SK-N-SH (cell line): ENCODE data around the gene DCUN1D2. TPM values are rescaled to one million over a fixed set of nuclear protein-coding genes. Genes with fewer than 3 reads are reported as not detected.

ENCODE experiments used
- CTCF ChIA-PET: fragments of 300-600, 350-600 bp; formaldehyde crosslinking; extraction: SDS; loops from one replicate; lab custom pipeline; 2021; lab: Yijun Ruan, JAX
- POLR2A ChIA-PET: fragments of 350-600 bp; sonication (Branson Sonifier 250); formaldehyde crosslinking; extraction: SDS; loops from one replicate; lab custom pipeline; 2020; ENCODE audit warnings: antibody characterized with exemption, inconsistent platforms; lab: Yijun Ruan, JAX
- DNase-seq: peaks from one replicate; pipeline ENCODE4 v3.0.0; 2012
- H2AFZ ChIP-seq: fragments of 200-600 bp; sonication (generic); 2 replicates; pipeline ENCODE4 v1.8.1; 2016; ENCODE audit warnings: antibody characterized with exemption, mild to moderate bottlenecking, low read depth
- H3F3A ChIP-seq: fragments of 200-600 bp; sonication (generic); replicated peaks from 2 replicates; pipeline ENCODE3; 2016; ENCODE audit warnings: antibody characterized with exemption, mild to moderate bottlenecking; ENCODE audit not compliant: insufficient read depth
- H3K27ac ChIP-seq, 2 experiments: fragments of 200-500 bp in 1 of 2; fragments of 200-600 bp in 1 of 2; sonication (Bioruptor generic) in 1 of 2; sonication (generic), shearing (Covaris generic) in 1 of 2; 2 replicates each; pipeline versions ENCODE4 v1.5.1 to v1.6.1; 2014 to 2016; ENCODE audit warnings: low read depth in 2 of 2, inconsistent platforms in 1 of 2, low read length in 1 of 2, mild to moderate bottlenecking in 1 of 2, mixed read lengths in 1 of 2
- H3K27me3 ChIP-seq: fragments of 200-600 bp; sonication (generic), shearing (Covaris generic); 2 replicates; pipeline ENCODE4 v1.6.1; 2016; ENCODE audit warnings: mixed run types; ENCODE audit not compliant: insufficient read depth
- H3K36me3 ChIP-seq, 2 experiments: fragments of 200-500 bp in 1 of 2; fragments of 200-600 bp in 1 of 2; sonication (Bioruptor generic) in 1 of 2; sonication (generic) in 1 of 2; replicated peaks in 1 of 2; 2 replicates each; pipeline versions ENCODE3 to v1.5.1; 2014 to 2016; ENCODE audit warnings: low read length in 1 of 2, mild to moderate bottlenecking in 1 of 2; ENCODE audit not compliant: insufficient read depth in 2 of 2, control insufficient read depth in 1 of 2
- H3K4me1 ChIP-seq, 2 experiments: fragments of 200-500 bp in 1 of 2; fragments of 200-600 bp in 1 of 2; sonication (Bioruptor generic) in 1 of 2; sonication (generic), shearing (Covaris generic) in 1 of 2; 2 replicates each; pipeline versions ENCODE4 v1.5.1 to v1.6.1; 2014 to 2016; ENCODE audit warnings: low read depth in 1 of 2, low read length in 1 of 2, mixed run types in 1 of 2; ENCODE audit not compliant: insufficient read depth in 2 of 2, control insufficient read depth in 1 of 2
- H3K4me2 ChIP-seq: fragments of 200-600 bp; sonication (generic), shearing (Covaris generic); 2 replicates; pipeline ENCODE4 v1.6.1; 2017; ENCODE audit warnings: mixed run types
- H3K4me3 ChIP-seq, 2 experiments: fragments of 200-500 bp in 1 of 2; fragments of 200-600 bp in 1 of 2; sonication (Bioruptor generic) in 1 of 2; sonication (generic), shearing (Covaris generic) in 1 of 2; 2 replicates each; pipeline versions ENCODE4 v1.5.1 to v1.8.1; 2014 to 2016; ENCODE audit warnings: low read depth in 2 of 2, inconsistent platforms in 1 of 2, low read length in 1 of 2, mild to moderate bottlenecking in 1 of 2, mixed read lengths in 1 of 2, moderate library complexity in 1 of 2
- H3K79me2 ChIP-seq: fragments of 200-600 bp; sonication (generic); 2 replicates; pipeline ENCODE4 v1.8.1; 2017; ENCODE audit warnings: mild to moderate bottlenecking; ENCODE audit not compliant: insufficient read depth
- H3K9ac ChIP-seq: fragments of 200-600 bp; sonication (generic); 2 replicates; pipeline ENCODE4 v1.6.1; 2017; ENCODE audit warnings: mixed run types
- H3K9me2 ChIP-seq: fragments of 200-600 bp; sonication (generic); 2 replicates; pipeline ENCODE4 v1.6.1; 2017; ENCODE audit warnings: mixed run types
- H3K9me3 ChIP-seq: fragments of 200-600 bp; sonication (generic); 2 replicates; pipeline ENCODE4 v1.6.1; 2017; ENCODE audit warnings: mixed run types, mild to moderate bottlenecking, moderate library complexity
- H4K20me1 ChIP-seq: fragments of 200-600 bp; sonication (generic); 2 replicates; pipeline ENCODE4 v1.6.1; 2017; ENCODE audit warnings: mild to moderate bottlenecking, mixed run types; ENCODE audit not compliant: insufficient read depth
- ELF1 ChIP-seq: IDR thresholded peaks from 2 replicates; pipeline ENCODE4 v1.4.0; 2012
- FOXM1 ChIP-seq: IDR thresholded peaks from 2 replicates; pipeline ENCODE4 v1.4.0; 2012; ENCODE audit warnings: low read depth, mild to moderate bottlenecking
- GATA2 ChIP-seq: sonication (generic); formaldehyde crosslinking; IDR thresholded peaks from 2 replicates; pipeline ENCODE4 v1.5.0; 2020; ENCODE audit warnings: mild to moderate bottlenecking, missing genetic modification reagents
- JUND ChIP-seq: IDR thresholded peaks from 2 replicates; pipeline ENCODE4 v1.4.0; 2012
- MEF2A ChIP-seq: IDR thresholded peaks from 2 replicates; pipeline ENCODE4 v1.4.0; 2012; ENCODE audit warnings: low read depth, borderline replicate concordance
- NFIC ChIP-seq: IDR thresholded peaks from 2 replicates; pipeline ENCODE4 v1.4.0; 2012; ENCODE audit warnings: borderline replicate concordance
- NRF1 ChIP-seq: IDR thresholded peaks from 2 replicates; pipeline ENCODE4 v1.6.1; 2012; ENCODE audit warnings: low read depth, mild to moderate bottlenecking, low read length
- RCOR1 ChIP-seq: fragments of 150-350 bp; IDR thresholded peaks from 2 replicates; pipeline ENCODE4 v1.6.1; 2017; ENCODE audit warnings: antibody characterized with exemption, low read length
- SIN3A ChIP-seq: IDR thresholded peaks from 2 replicates; pipeline ENCODE4 v1.6.1; 2012; ENCODE audit warnings: low read depth, mild to moderate bottlenecking, low read length, moderate library complexity, borderline replicate concordance
- SMC3 ChIP-seq: IDR thresholded peaks from 2 replicates; pipeline ENCODE4 v1.6.1; 2012; ENCODE audit warnings: low read depth, low read length, improper control_type of control experiment
- TAF1 ChIP-seq: IDR thresholded peaks from 2 replicates; pipeline ENCODE4 v1.6.1; 2012; ENCODE audit warnings: low read depth, mild to moderate bottlenecking, low read length, moderate library complexity, borderline replicate concordance
- TEAD4 ChIP-seq: IDR thresholded peaks from 2 replicates; pipeline ENCODE4 v1.4.0; 2012; ENCODE audit warnings: mild to moderate bottlenecking, borderline replicate concordance; ENCODE audit not compliant: insufficient read depth
- YY1 ChIP-seq: IDR thresholded peaks from 2 replicates; pipeline ENCODE4 v1.4.0; 2012; ENCODE audit warnings: low read depth, mild to moderate bottlenecking
- WGBS: methylation state at CpG from one replicate; pipeline ENCODE4 v1.1.6; 2017; ENCODE audit warnings: low lambda C conversion rate; 5-methylcytosine and 5-hydroxymethylcytosine counted together
- polyA plus RNA-seq, 3 experiments: library from polyadenylated mRNA; depleted of rRNA; stranded (reverse); fragments of >200 nt; gene quantifications; 2 replicates each; pipeline ENCODE4 v1.2.3, GENCODE V29; 2012
- TF ChIP-seq, protein P1 (sequence below): fragments of 200-600 bp; sonication (generic); IDR thresholded peaks from 2 replicates; pipeline ENCODE4 v1.6.1; 2017; ENCODE audit warnings: antibody characterized with exemption, mild to moderate bottlenecking, moderate library complexity
- TF ChIP-seq, protein P2 (sequence below): IDR thresholded peaks from 2 replicates; pipeline ENCODE4 v1.4.0; 2012; ENCODE audit warnings: low read depth, borderline replicate concordance
- TF ChIP-seq, protein P3 (sequence below): IDR thresholded peaks from 2 replicates; pipeline ENCODE4 v1.4.0; 2012; ENCODE audit warnings: low read depth, borderline replicate concordance
- TF ChIP-seq, protein P4 (sequence below): fragments of 150-350 bp; IDR thresholded peaks from 2 replicates; pipeline ENCODE4 v1.6.1; 2016; ENCODE audit warnings: mild to moderate bottlenecking, low read depth, low read length
- TF ChIP-seq, protein P5 (sequence below): IDR thresholded peaks from 2 replicates; pipeline ENCODE4; 2012

DCUN1D2 gene
- polyA plus RNA-seq, 1 of the 3 experiments (the other 2 are of a cell fraction): 11.0 TPM

DNA sequence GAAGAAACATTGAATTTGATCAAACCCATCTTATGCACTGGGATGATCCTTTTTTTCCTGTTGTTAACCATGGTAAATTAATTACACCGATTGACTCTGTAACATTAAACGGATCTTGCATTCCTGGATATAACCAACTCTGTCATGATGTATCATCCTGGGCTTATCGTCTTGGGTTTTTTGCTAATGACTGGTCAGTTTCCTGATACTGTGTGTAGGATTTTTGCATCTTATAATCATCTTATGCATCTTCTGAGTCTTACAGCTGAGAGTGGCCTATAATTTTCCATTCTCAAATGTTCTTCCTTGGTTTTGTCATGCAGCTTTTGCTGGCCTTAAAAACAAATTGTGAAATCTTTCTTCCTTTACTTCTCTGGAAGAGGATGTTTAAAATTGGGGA lies 12.8 kb downstream of the DCUN1D2 start:
- no peak overlapping the region for H2AFZ ChIP-seq
- TF ChIP-seq, protein P1, sequence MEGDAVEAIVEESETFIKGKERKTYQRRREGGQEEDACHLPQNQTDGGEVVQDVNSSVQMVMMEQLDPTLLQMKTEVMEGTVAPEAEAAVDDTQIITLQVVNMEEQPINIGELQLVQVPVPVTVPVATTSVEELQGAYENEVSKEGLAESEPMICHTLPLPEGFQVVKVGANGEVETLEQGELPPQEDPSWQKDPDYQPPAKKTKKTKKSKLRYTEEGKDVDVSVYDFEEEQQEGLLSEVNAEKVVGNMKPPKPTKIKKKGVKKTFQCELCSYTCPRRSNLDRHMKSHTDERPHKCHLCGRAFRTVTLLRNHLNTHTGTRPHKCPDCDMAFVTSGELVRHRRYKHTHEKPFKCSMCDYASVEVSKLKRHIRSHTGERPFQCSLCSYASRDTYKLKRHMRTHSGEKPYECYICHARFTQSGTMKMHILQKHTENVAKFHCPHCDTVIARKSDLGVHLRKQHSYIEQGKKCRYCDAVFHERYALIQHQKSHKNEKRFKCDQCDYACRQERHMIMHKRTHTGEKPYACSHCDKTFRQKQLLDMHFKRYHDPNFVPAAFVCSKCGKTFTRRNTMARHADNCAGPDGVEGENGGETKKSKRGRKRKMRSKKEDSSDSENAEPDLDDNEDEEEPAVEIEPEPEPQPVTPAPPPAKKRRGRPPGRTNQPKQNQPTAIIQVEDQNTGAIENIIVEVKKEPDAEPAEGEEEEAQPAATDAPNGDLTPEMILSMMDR: no peak
- TF ChIP-seq, protein P2, sequence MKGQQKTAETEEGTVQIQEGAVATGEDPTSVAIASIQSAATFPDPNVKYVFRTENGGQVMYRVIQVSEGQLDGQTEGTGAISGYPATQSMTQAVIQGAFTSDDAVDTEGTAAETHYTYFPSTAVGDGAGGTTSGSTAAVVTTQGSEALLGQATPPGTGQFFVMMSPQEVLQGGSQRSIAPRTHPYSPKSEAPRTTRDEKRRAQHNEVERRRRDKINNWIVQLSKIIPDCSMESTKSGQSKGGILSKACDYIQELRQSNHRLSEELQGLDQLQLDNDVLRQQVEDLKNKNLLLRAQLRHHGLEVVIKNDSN: no peak
- TF ChIP-seq FOXM1: no peak
- no peak for TF ChIP-seq TAF1
- no peak for TF ChIP-seq GATA2 (CRISPR knock-in tag)
- no peak for TF ChIP-seq ELF1
- TF ChIP-seq RCOR1: no peak
- no peak for TF ChIP-seq TEAD4
- TF ChIP-seq MEF2A: no peak
- TF ChIP-seq, protein P3, sequence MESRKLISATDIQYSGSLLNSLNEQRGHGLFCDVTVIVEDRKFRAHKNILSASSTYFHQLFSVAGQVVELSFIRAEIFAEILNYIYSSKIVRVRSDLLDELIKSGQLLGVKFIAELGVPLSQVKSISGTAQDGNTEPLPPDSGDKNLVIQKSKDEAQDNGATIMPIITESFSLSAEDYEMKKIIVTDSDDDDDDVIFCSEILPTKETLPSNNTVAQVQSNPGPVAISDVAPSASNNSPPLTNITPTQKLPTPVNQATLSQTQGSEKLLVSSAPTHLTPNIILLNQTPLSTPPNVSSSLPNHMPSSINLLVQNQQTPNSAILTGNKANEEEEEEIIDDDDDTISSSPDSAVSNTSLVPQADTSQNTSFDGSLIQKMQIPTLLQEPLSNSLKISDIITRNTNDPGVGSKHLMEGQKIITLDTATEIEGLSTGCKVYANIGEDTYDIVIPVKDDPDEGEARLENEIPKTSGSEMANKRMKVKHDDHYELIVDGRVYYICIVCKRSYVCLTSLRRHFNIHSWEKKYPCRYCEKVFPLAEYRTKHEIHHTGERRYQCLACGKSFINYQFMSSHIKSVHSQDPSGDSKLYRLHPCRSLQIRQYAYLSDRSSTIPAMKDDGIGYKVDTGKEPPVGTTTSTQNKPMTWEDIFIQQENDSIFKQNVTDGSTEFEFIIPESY: no peak
- no peak for TF ChIP-seq SMC3
- TF ChIP-seq YY1: no peak
- no peak for TF ChIP-seq JUND
- no peak for TF ChIP-seq SIN3A
- TF ChIP-seq, protein P4, sequence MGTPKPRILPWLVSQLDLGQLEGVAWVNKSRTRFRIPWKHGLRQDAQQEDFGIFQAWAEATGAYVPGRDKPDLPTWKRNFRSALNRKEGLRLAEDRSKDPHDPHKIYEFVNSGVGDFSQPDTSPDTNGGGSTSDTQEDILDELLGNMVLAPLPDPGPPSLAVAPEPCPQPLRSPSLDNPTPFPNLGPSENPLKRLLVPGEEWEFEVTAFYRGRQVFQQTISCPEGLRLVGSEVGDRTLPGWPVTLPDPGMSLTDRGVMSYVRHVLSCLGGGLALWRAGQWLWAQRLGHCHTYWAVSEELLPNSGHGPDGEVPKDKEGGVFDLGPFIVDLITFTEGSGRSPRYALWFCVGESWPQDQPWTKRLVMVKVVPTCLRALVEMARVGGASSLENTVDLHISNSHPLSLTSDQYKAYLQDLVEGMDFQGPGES: no peak
- TF ChIP-seq, protein P5, sequence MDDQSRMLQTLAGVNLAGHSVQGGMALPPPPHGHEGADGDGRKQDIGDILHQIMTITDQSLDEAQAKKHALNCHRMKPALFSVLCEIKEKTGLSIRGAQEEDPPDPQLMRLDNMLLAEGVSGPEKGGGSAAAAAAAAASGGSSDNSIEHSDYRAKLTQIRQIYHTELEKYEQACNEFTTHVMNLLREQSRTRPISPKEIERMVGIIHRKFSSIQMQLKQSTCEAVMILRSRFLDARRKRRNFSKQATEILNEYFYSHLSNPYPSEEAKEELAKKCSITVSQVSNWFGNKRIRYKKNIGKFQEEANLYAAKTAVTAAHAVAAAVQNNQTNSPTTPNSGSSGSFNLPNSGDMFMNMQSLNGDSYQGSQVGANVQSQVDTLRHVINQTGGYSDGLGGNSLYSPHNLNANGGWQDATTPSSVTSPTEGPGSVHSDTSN: no peak
- no peak for TF ChIP-seq NRF1
- TF ChIP-seq NFIC: no peak
- TF ChIP-seq, all 33 proteins: peak for 0
- Histone ChIP-seq H4K20me1 (no peaks in the 10 kb centered on the region), H3K27ac (no peak overlapping the region), H3K9me3 (no peaks in the 10 kb centered on the region; the same call in 1 of the 2 replicates), H3K27me3 (no peaks in the 10 kb centered on the region), H3K36me3 (peaks cover 57% of the 10 kb centered on the region in 2 experiments), H3K4me3 (no peak overlapping the region), H3K9me2 (no peaks in the 10 kb centered on the region), H3K9ac (no peak overlapping the region), H3K4me2 (no peak overlapping the region), H3K79me2 (peaks cover 22% of the 10 kb centered on the region; the same call in 1 of the 2 replicates), H3F3A (no peaks in the 10 kb centered on the region), H3K4me1 (no peaks in the 10 kb centered on the region; a peak in 1 of 4 replicates)
- ChIA-PET CTCF (interaction anchor here (0.6 to 3.5 kb wide), 5 partner anchors 12 to 84 kb away, joined by 3 to 21 read pairs (median 7); no protein-coding TSS in a partner anchor), POLR2A (no interaction called here)
- WGBS: 91% methylated on average over 3 of the region's 3 CpGs
- DNase-seq: no peak
